PC-9 (cell line): ENCODE results near the gene ACSL6. TPM values are rescaled to one million over a fixed set of nuclear protein-coding genes. Genes with fewer than 3 reads are reported as not detected.

Experiments used
- BruUV-seq: library from RNA; stranded (reverse); fragments of 400-500 nt; replicated peaks from 2 replicates; lab custom pipeline; 2021; lab: Mats Ljungman, UMichigan
- CTCF ChIA-PET: fragments of 300-600 bp; sonication (Branson Sonifier 250); formaldehyde crosslinking; loops from one replicate; lab custom pipeline; 2022; ENCODE audit warnings: antibody characterized with exemption; lab: Charles Lee
- POLR2A ChIA-PET: fragments of 300-600 bp; sonication (Branson Sonifier 250); formaldehyde crosslinking; loops from one replicate; lab custom pipeline; 2022; ENCODE audit warnings: antibody characterized with exemption; ENCODE audit not compliant: unreplicated experiment; lab: Charles Lee
- DNase-seq, 2 experiments: peaks; one replicate each; pipeline versions ENCODE4 v3.0.0 to v3.0.0-alpha.2; 2015 to 2022; ENCODE audit warnings: mixed read lengths in 1 of 2
- H2AFZ ChIP-seq: fragments of 200-600 bp; sonication (generic); 2 replicates; pipeline ENCODE4 v1.8.1; 2017; ENCODE audit warnings: antibody characterized with exemption
- H3F3A ChIP-seq: fragments of 200-600 bp; sonication (generic); 2 replicates; pipeline ENCODE4 v1.8.1; 2017; ENCODE audit warnings: antibody characterized with exemption, mild to moderate bottlenecking, low read depth; ENCODE audit not compliant: insufficient read depth
- H3K27ac ChIP-seq: fragments of 200-600 bp; sonication (generic); 2 replicates; pipeline ENCODE4 v1.6.1; 2016; ENCODE audit warnings: mixed run types
- H3K27me3 ChIP-seq: fragments of 200-600 bp; sonication (generic); 2 replicates; pipeline ENCODE4 v1.6.1; 2016; ENCODE audit warnings: low read depth, mixed run types; ENCODE audit not compliant: insufficient read depth
- H3K36me3 ChIP-seq: fragments of 200-600 bp; sonication (generic); 2 replicates; pipeline ENCODE4 v1.6.1; 2016; ENCODE audit warnings: low read depth, mixed run types
- H3K4me1 ChIP-seq: fragments of 200-600 bp; sonication (generic); replicated peaks from 2 replicates; pipeline ENCODE4 v1.6.1; 2016; ENCODE audit warnings: mixed run types; ENCODE audit not compliant: insufficient read depth
- H3K4me2 ChIP-seq: fragments of 200-600 bp; sonication (generic); 2 replicates; pipeline ENCODE4 v1.6.1; 2017; ENCODE audit warnings: mixed run types
- H3K4me3 ChIP-seq: fragments of 200-600 bp; sonication (generic); 2 replicates; pipeline ENCODE4 v1.6.1; 2016; ENCODE audit warnings: mixed run types
- H3K79me2 ChIP-seq: fragments of 200-600 bp; sonication (generic); 2 replicates; pipeline ENCODE4 v1.6.1; 2017; ENCODE audit warnings: low read depth, mixed run types
- H3K9me2 ChIP-seq: fragments of 200-600 bp; sonication (generic); 2 replicates; pipeline ENCODE4 v1.8.1; 2017; ENCODE audit warnings: mild to moderate bottlenecking; ENCODE audit not compliant: insufficient read depth
- H3K9me3 ChIP-seq: fragments of 200-600 bp; sonication (generic); 2 replicates; pipeline ENCODE4 v1.8.1; 2016; ENCODE audit warnings: low read depth; ENCODE audit not compliant: insufficient read depth
- H4K20me1 ChIP-seq: fragments of 200-600 bp; sonication (generic); 2 replicates; pipeline ENCODE4 v1.8.1; 2017; ENCODE audit not compliant: insufficient read depth
- EZH2 ChIP-seq: fragments of 200-600 bp; sonication (generic); IDR thresholded peaks from 2 replicates; pipeline ENCODE4 v1.8.0; 2017; ENCODE audit warnings: antibody characterized with exemption, low read depth
- intact Hi-C: fragments of 100-400 bp; cut with micrococcal nuclease; formaldehyde crosslinking; loops from one replicate; pipeline ENCODE4 v1.10.0; 2022; ENCODE audit not compliant: unreplicated experiment
- total RNA-seq: library from RNA; stranded (reverse); gene quantifications from 2 replicates; pipeline ENCODE4 v1.2.3, GENCODE V29; 2021
- TF ChIP-seq, protein P1 (sequence below): fragments of 200-600 bp; sonication (generic); conservative IDR thresholded peaks from 2 replicates; pipeline ENCODE4 v1.6.1; 2017; ENCODE audit warnings: mixed run types, antibody characterized with exemption, mild to moderate bottlenecking, moderate library complexity

The ACSL6 gene
- total RNA-seq, 1 experiment from 2014 or later, result not detected

DNA sequence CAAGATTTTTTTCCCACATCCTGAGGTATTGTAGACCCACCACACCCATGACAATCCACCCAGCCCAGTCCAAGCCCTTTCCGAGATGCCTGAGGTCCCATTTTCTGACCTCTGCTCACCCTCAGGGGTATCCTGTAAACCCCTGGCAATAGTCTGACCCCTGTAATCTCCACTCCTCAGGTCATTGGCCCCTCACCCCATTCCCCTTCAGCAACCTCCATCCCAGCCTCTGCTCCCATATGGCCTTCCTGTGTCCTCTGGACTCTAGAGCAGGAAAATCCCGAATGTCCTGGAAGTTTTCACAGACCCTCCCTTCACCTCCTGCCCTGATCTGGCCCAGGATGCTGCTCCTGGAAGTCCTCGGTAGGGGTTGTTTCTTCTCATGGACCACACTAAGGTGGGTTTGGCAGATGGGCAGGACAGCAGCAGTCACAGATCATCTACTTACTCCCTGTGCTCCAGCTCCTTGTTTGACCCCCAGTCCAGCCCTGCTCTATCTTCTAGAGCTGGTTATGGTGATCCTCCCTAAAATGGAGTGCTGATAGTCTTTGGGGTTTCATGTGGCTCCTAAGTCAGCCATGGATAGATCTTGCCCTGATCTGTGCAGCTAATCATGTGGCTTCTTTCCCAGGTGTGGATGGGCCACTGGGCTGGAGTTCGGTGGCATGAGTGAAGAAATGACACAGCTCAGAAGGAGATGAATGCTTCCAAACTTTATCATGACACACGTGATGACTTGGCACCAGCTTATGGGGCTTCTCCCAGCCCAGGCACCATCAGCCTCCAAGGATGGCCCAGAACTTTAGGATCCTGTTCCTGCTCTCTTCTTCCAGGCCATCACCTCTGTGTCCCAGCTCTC lies 12.0 kb upstream of the ACSL6 start:
- Histone ChIP-seq H3K4me2 (no peak overlapping the region), H4K20me1 (no peaks in the 10 kb centered on the region), H3K27me3 (peaks cover 10% of the 10 kb centered on the region; the same call in 1 of the 2 replicates), H3K4me3 (no peak overlapping the region), H3K9me3 (no peaks in the 10 kb centered on the region), H3K4me1 (no peaks in the 10 kb centered on the region), H2AFZ (no peak overlapping the region), H3K36me3 (no peaks in the 10 kb centered on the region), H3K79me2 (no peaks in the 10 kb centered on the region), H3F3A (no peaks in the 10 kb centered on the region), H3K27ac (no peak overlapping the region), H3K9me2 (no peaks in the 10 kb centered on the region)
- no peak for DNase-seq
- POLR2A ChIA-PET, result no interaction called here
- no TSS peak for BruUV-seq
- intact Hi-C loops, result no loop called here
- CTCF ChIA-PET, result no interaction called here
- no peak for TF ChIP-seq EZH2
- TF ChIP-seq, protein P1, sequence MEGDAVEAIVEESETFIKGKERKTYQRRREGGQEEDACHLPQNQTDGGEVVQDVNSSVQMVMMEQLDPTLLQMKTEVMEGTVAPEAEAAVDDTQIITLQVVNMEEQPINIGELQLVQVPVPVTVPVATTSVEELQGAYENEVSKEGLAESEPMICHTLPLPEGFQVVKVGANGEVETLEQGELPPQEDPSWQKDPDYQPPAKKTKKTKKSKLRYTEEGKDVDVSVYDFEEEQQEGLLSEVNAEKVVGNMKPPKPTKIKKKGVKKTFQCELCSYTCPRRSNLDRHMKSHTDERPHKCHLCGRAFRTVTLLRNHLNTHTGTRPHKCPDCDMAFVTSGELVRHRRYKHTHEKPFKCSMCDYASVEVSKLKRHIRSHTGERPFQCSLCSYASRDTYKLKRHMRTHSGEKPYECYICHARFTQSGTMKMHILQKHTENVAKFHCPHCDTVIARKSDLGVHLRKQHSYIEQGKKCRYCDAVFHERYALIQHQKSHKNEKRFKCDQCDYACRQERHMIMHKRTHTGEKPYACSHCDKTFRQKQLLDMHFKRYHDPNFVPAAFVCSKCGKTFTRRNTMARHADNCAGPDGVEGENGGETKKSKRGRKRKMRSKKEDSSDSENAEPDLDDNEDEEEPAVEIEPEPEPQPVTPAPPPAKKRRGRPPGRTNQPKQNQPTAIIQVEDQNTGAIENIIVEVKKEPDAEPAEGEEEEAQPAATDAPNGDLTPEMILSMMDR, result no peak

DNA sequence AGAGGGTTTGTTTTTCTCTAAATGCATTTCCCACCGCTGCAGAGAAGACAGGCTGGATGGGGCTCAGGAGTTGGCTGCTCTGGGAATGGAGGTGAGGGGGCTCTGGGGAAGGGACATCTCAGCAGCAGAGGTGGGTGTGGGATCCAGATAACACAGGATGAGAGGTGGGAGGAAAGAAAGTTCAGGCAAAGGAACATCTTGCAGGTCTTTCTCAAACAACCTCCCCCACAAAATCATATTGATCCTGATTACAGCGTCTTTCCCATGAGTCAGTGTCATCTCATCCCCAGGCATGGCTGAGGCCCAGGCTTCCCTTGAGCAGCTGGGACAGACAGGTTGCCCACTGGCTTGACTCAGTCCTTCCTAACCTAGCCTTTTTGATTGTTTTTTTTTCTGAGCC lies 11.3 kb upstream of the ACSL6 start:
- H3K36me3 ChIP-seq, result no peaks in the 10 kb centered on the region
- intact Hi-C loops, result no loop called here
- H3K27ac ChIP-seq, result no peak overlapping the region
- H4K20me1 ChIP-seq, result no peaks in the 10 kb centered on the region
- H2AFZ ChIP-seq, result no peak overlapping the region
- H3K79me2 ChIP-seq, result no peaks in the 10 kb centered on the region
- peaks cover 18% of the 10 kb centered on the region for H3K27me3 ChIP-seq
- TF ChIP-seq EZH2, result no peak
- TF ChIP-seq, protein P1, result no peak
- CTCF ChIA-PET, result no interaction called here
- no peaks in the 10 kb centered on the region for H3K9me3 ChIP-seq
- no TSS peak for BruUV-seq
- no peaks in the 10 kb centered on the region for H3K9me2 ChIP-seq
- H3K4me1 ChIP-seq, result no peaks in the 10 kb centered on the region
- no peak for DNase-seq
- no peak overlapping the region for H3K4me3 ChIP-seq
- POLR2A ChIA-PET, result no interaction called here
- no peak overlapping the region for H3K4me2 ChIP-seq
- no peaks in the 10 kb centered on the region for H3F3A ChIP-seq

DNA sequence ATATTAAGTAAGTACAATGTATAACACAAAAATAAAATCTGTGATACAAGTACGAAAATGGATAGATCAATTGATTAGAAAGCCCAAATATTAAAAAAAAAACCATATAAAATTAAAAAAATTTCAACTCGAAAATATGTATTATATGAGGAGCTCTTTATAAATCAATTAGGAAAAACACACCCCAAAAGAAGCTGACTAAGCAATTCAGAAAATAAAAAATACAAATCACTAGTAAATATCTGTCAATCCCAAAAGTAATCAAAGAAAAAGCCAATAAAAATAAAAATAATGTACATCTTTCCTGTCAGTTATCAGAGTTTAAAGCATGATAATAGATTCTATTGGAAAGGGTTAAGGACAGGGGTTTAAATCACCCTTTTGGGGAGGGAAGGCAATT lies 10.2 kb upstream of the ACSL6 start:
- CTCF ChIA-PET, result no interaction called here

More for the DNA sequence above, 10.2 kb upstream of the ACSL6 start:
- H3K79me2 ChIP-seq, result no peaks in the 10 kb centered on the region
- no peak overlapping the region for H3K4me3 ChIP-seq
- H2AFZ ChIP-seq, result no peak overlapping the region
- BruUV-seq, result no TSS peak
- intact Hi-C loops, result no loop called here
- H3K27me3 ChIP-seq, result peaks cover 27% of the 10 kb centered on the region
- H3F3A ChIP-seq, result no peaks in the 10 kb centered on the region
- H3K36me3 ChIP-seq, result no peaks in the 10 kb centered on the region
- H3K4me1 ChIP-seq, result no peaks in the 10 kb centered on the region
- no peaks in the 10 kb centered on the region for H4K20me1 ChIP-seq
- POLR2A ChIA-PET, result no interaction called here
- TF ChIP-seq, protein P1, result no peak
- no peak for TF ChIP-seq EZH2
- H3K27ac ChIP-seq, result no peak overlapping the region
- H3K9me3 ChIP-seq, result no peaks in the 10 kb centered on the region
- no peak overlapping the region for H3K4me2 ChIP-seq
- DNase-seq, result no peak
- no peaks in the 10 kb centered on the region for H3K9me2 ChIP-seq
